OCI-LY1 (cell line): ENCODE measurements around the gene TPCN2.
A peak's percentile ranks its signal among the peaks of the same experiment; 100 is the strongest.

Experiments used
- H2AFZ ChIP-seq: fragments of 200-600 bp; sonication (generic), shearing (Covaris generic); 2 replicates; pipeline ENCODE4 v1.6.0; 2014; ENCODE audit warnings: antibody characterized with exemption, mild to moderate bottlenecking, low read length
- H3F3A ChIP-seq: fragments of 200-600 bp; sonication (generic), shearing (Covaris generic); 2 replicates; pipeline ENCODE4 v1.6.0; 2014; ENCODE audit warnings: mild to moderate bottlenecking, antibody characterized with exemption, low read length, moderate library complexity; ENCODE audit not compliant: insufficient read depth
- H3K27ac ChIP-seq: fragments of 200-600 bp; sonication (generic); 2 replicates; pipeline ENCODE4 v1.5.1; 2014; ENCODE audit warnings: low read length, mixed run types, mild to moderate bottlenecking, low read depth; ENCODE audit not compliant: poor library complexity, severe bottlenecking
- H3K27me3 ChIP-seq: fragments of 200-600 bp; sonication (generic); 2 replicates; pipeline ENCODE4 v1.6.0; 2014; ENCODE audit warnings: antibody characterized with exemption, mild to moderate bottlenecking, low read length, moderate library complexity; ENCODE audit not compliant: insufficient read depth
- H3K36me3 ChIP-seq: fragments of 200-600 bp; sonication (generic); 2 replicates; pipeline ENCODE4 v1.6.1; 2014; ENCODE audit warnings: mild to moderate bottlenecking, antibody characterized with exemption, low read length, moderate library complexity, mixed read lengths; ENCODE audit not compliant: insufficient read depth
- H3K4me1 ChIP-seq: fragments of 200-600 bp; sonication (generic); 2 replicates; pipeline ENCODE4 v1.5.1; 2014; ENCODE audit warnings: mild to moderate bottlenecking, low read length, moderate library complexity; ENCODE audit not compliant: insufficient read depth, severe bottlenecking
- H3K4me2 ChIP-seq: fragments of 200-600 bp; sonication (generic), shearing (Covaris generic); 2 replicates; pipeline ENCODE4 v1.6.1; 2014; ENCODE audit warnings: low read length
- H3K4me3 ChIP-seq: fragments of 200-600 bp; sonication (generic); 2 replicates; pipeline ENCODE4 v1.5.1; 2014; ENCODE audit warnings: low read length, low read depth, mild to moderate bottlenecking, mixed read lengths; ENCODE audit not compliant: poor library complexity, severe bottlenecking
- H3K79me2 ChIP-seq: fragments of 200-600 bp; shearing (Covaris generic); 2 replicates; pipeline ENCODE4 v1.6.1; 2016; ENCODE audit warnings: mixed run types, low read length, mixed read lengths; ENCODE audit not compliant: insufficient read depth
- H3K9ac ChIP-seq: fragments of 200-600 bp; sonication (generic), shearing (Covaris generic); 2 replicates; pipeline ENCODE4 v1.6.1; 2014; ENCODE audit warnings: mild to moderate bottlenecking, low read length, mixed read lengths
- H3K9me2 ChIP-seq: fragments of 200-600 bp; sonication (generic), shearing (Covaris generic); 2 replicates; pipeline ENCODE4 v1.6.1; 2014; ENCODE audit warnings: low read depth, mild to moderate bottlenecking, low read length, mixed read lengths
- H3K9me3 ChIP-seq: fragments of 200-600 bp; shearing (Covaris generic); 2 replicates; pipeline ENCODE4 v1.6.1; 2014; ENCODE audit warnings: low read length, mixed read lengths
- H4K20me1 ChIP-seq: fragments of 200-600 bp; sonication (generic), shearing (Covaris generic); 2 replicates; pipeline ENCODE4 v1.6.0; 2016; ENCODE audit warnings: mild to moderate bottlenecking, low read length; ENCODE audit not compliant: insufficient read depth
- EZH2 ChIP-seq: fragments of 200-600 bp; sonication (generic), shearing (Covaris generic); IDR thresholded peaks from 2 replicates; pipeline ENCODE4 v1.8.0; 2017; ENCODE audit warnings: borderline replicate concordance, mixed run types, mild to moderate bottlenecking, antibody characterized with exemption, low read length, moderate library complexity, mixed read lengths
- TF ChIP-seq, protein P1 (sequence below): fragments of 200-600 bp; sonication (generic), shearing (Covaris generic); IDR thresholded peaks from 2 replicates; pipeline ENCODE4 v1.5.1; 2017; ENCODE audit warnings: mild to moderate bottlenecking, antibody characterized with exemption, low read length, moderate library complexity, mixed read lengths

TPCN2 gene

GRCh38 chr11:69051381-69052342 is 2.9 kb downstream of the TPCN2 start:
- Histone ChIP-seq H3K4me1 (peaks cover 72% of the 10 kb centered on the region), H3K9me3 (no peaks in the 10 kb centered on the region), H4K20me1 (no peaks in the 10 kb centered on the region), H3K36me3 (peaks cover 10% of the 10 kb centered on the region; the same call in 1 of the 2 replicates), H3K79me2 (no peaks in the 10 kb centered on the region), H3F3A (no peaks in the 10 kb centered on the region), H3K27me3 (no peaks in the 10 kb centered on the region), H3K4me2 (peak overlapping the region; percentile 37), H2AFZ (no peak overlapping the region), H3K4me3 (no peak overlapping the region), H3K9me2 (no peaks in the 10 kb centered on the region), H3K9ac (no peak overlapping the region; the same call in 1 of the 2 replicates), H3K27ac (peak overlapping the region; percentile 56)
- TF ChIP-seq, protein P1, sequence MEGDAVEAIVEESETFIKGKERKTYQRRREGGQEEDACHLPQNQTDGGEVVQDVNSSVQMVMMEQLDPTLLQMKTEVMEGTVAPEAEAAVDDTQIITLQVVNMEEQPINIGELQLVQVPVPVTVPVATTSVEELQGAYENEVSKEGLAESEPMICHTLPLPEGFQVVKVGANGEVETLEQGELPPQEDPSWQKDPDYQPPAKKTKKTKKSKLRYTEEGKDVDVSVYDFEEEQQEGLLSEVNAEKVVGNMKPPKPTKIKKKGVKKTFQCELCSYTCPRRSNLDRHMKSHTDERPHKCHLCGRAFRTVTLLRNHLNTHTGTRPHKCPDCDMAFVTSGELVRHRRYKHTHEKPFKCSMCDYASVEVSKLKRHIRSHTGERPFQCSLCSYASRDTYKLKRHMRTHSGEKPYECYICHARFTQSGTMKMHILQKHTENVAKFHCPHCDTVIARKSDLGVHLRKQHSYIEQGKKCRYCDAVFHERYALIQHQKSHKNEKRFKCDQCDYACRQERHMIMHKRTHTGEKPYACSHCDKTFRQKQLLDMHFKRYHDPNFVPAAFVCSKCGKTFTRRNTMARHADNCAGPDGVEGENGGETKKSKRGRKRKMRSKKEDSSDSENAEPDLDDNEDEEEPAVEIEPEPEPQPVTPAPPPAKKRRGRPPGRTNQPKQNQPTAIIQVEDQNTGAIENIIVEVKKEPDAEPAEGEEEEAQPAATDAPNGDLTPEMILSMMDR = no peak
- no peak for TF ChIP-seq EZH2

DNA sequence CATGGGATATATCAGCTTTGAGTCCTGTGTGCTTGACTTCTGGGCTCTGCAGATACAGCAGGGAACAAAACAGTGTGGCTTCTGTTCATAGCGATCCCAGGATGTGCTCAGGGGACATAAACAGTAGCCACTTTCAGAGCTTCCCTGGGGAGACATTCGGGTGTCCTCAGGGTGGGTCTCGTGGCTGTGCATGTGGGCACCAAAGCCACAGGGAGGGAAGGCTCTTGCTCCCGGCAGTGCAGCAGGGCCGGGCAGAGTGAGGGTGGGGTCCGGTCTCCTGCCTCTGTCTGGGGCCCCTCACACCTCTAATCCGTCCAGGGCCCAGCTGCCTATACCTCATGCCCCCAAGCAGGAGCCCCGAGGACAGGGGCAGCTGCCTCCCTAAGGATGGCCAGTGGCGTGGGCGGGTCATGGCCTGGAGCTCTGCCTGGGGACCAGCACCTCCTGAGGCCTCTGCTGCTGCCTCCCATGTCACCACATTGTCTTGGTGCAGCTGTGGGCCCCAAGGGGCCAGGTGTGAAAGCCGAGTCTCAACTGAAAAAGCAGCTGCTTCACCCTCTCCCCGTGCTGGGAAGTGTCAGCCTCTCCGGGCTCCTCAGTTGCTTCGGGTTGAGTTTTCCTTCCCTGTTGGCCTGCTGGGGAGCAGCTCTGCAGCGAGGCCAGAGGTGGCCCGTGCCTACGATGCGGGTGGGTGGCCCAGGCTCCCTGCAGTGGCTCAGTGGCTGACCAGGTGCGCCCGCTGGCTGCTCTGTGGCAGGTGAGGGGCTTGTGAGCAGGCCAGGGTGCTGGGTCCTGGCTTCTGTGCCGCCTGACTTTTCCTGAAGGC is 3.8 kb downstream of the TPCN2 start:
- Histone ChIP-seq H3K9me3 (no peaks in the 10 kb centered on the region), H3K9me2 (no peaks in the 10 kb centered on the region), H3K9ac (no peak overlapping the region; the same call in 1 of the 2 replicates), H3K4me2 (peak overlapping the region; percentile 43), H3F3A (no peaks in the 10 kb centered on the region), H4K20me1 (no peaks in the 10 kb centered on the region), H3K36me3 (peaks cover 10% of the 10 kb centered on the region; the same call in 1 of the 2 replicates), H3K79me2 (no peaks in the 10 kb centered on the region), H3K4me1 (peaks cover 74% of the 10 kb centered on the region), H3K27ac (peak overlapping the region; percentile 37), H3K4me3 (no peak overlapping the region), H3K27me3 (no peaks in the 10 kb centered on the region), H2AFZ (no peak overlapping the region)
- TF ChIP-seq, protein P1 = no peak
- no peak for TF ChIP-seq EZH2

- no peaks in the 10 kb centered on the region for H3K79me2 ChIP-seq
- TF ChIP-seq EZH2 = no peak
- TF ChIP-seq, protein P1 = no peak
Observed at GRCh38 chr11:69053169-69053477, 4.4 kb downstream of the TPCN2 start.

More at GRCh38 chr11:69053169-69053477, 4.4 kb downstream of the TPCN2 start:
- H3K27me3 ChIP-seq = no peaks in the 10 kb centered on the region
- peak overlapping the region; percentile 37 for H3K27ac ChIP-seq
- H3K4me3 ChIP-seq = no peak overlapping the region
- H3K36me3 ChIP-seq = peaks cover 10% of the 10 kb centered on the region; the same call in 1 of the 2 replicates
- peaks cover 72% of the 10 kb centered on the region for H3K4me1 ChIP-seq
- H3K9me3 ChIP-seq = no peaks in the 10 kb centered on the region
- no peak overlapping the region; the same call in 1 of the 2 replicates for H3K9ac ChIP-seq
- no peaks in the 10 kb centered on the region for H3F3A ChIP-seq
- no peaks in the 10 kb centered on the region for H4K20me1 ChIP-seq
- no peaks in the 10 kb centered on the region for H3K9me2 ChIP-seq
- no peak overlapping the region for H2AFZ ChIP-seq
- H3K4me2 ChIP-seq = peak overlapping the region; percentile 43
